ENCODE data around the gene ZC3H10. TPM values are rescaled to one million over a fixed set of nuclear protein-coding genes. Genes with fewer than 3 reads are reported as not detected.

Gene ZC3H10
- total RNA-seq, 2 donors from 2014 or later: 3.5 to 4.1 TPM

DNA sequence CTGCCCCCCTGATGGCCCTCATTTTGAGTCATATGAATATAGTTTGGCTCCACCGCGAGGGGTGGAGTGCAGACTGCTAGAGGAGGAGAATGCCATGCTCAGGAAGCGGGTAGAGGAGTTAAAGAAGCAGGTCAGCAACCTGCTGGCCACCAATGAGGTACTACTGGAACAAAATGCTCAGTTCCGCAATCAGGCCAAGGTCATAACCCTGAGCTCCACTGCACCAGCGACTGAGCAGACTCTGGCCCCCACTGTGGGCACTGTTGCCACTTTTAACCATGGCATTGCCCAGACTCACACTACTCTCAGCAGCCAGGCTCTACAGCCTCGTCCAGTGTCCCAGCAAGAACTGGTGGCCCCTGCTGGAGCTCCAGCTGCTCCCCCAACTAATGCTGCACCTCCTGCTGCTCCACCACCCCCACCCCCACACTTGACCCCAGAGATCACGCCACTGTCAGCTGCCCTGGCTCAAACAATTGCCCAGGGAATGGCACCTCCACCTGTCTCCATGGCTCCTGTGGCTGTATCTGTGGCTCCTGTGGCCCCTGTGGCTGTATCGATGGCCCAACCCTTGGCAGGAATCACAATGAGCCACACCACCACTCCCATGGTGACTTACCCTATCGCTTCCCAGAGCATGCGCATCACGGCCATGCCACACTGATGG, 3.3 kb downstream of the ZC3H10 start:
- intact Hi-C loops (cut with DNase I, micrococcal nuclease): loop anchor here in 1 of 2 donors (10.0 kb wide), 1 partner anchor 63 kb away; the partner anchor contains the start of gene SMARCC2
- DNase-seq: no peak
- ATAC-seq: no peak

DNA sequence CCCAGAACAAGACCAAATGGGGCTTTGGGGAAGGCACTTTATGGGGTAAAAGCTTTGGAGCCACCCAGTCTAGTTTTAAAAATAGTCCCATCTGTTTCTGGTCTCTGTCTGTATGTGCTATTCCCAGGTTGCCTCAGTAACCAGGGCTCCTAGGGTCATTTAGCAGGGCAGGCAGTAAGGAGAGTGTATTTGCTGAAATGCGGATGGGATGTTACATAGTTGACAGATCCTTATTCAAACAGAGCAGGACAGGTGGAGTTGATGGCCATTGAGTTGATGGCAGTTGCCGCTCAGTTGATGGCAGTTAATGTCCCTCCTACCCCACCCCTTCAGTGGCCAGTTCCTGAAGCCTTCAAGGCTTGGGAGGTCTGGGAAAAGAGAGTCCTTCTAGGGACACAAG, 4.6 kb downstream of the ZC3H10 start:
- intact Hi-C loops (cut with DNase I, micrococcal nuclease): loop anchor here in 1 of 2 donors (10.0 kb wide), 1 partner anchor 62 kb away; the partner anchor contains the start of gene SMARCC2
- DNase-seq (no peak), ATAC-seq (no peak)

DNA sequence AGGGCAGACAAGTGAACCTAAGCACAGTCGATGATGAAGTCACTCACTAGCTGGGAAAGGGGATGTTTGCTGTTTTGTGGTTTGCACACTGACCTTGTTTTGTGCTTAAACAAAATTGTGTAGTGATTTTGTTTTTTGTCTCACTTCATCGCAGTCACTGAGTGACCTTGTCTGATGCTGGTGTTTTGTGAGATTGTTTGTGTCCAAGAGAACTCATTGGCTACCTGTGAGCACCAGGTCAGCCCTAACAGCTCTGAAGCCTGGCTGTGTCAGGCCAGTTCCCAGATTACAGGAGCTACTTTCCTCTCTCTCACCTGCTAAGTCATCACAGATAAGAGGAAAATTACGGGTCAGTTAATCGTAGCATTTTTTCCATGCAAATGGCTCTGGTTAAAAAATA, 6.1 kb downstream of the ZC3H10 start:
- intact Hi-C loops (cut with DNase I, micrococcal nuclease): loop anchor here in 1 of 2 donors (10.0 kb wide), 1 partner anchor 61 kb away; the partner anchor contains the start of gene SMARCC2
- DNase-seq (no peak), ATAC-seq (no peak)

DNA sequence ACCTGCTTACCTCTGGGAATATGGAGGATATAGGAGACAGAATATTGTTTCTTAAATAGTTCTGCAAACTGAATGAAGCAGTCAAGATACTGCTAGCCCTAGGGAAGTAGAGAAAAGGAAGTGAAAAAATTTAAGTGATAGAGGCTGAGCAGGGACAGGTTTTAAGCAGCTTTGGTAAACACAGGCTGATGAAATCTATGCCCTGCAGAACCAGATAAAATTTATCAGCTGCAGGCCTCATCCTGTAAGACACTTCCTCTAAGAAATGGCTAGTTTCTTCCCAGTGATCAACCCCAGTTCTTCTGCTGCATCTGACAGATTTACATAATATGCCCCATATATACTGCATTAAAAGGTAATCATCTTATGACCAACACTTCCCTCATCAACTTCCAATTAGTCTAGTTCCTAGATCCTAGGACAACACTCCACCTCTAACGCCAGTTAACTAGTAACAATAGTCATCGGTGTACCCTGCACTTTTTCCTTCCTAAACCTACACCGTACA, 8.7 kb downstream of the ZC3H10 start:
- intact Hi-C loops (cut with DNase I, micrococcal nuclease): loop anchor here in 1 of 2 donors (5.0 to 10.0 kb wide), 2 partner anchors 36 to 58 kb away; partner anchors contain the start of gene SMARCC2
- ATAC-seq (no peak), DNase-seq (no peak)

DNA sequence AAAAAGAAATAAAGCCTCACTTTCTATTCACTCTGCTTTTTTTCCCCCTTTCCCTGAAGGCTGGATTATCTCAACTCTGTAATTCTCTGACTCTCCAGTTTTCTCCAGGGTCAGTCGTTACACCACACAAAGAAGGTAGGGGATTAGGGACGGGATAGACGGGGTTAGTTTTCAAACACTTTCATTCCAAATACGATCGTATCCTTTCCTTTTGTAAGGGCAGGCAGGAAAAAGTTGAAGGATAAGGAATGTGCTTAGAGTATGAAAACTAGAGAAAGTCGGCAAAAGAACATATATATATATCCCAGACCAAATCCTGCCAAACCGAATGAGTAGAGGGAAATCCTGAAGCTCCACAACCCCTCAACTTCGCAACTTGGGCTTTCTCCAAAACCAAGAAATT, 9.4 kb downstream of the ZC3H10 start:
- DNase-seq: no peak
- no peak for ATAC-seq
- intact Hi-C loops (cut with DNase I, micrococcal nuclease): loop anchor here in 1 of 2 donors (5.0 to 10.0 kb wide), 2 partner anchors 35 to 57 kb away; partner anchors contain the start of gene SMARCC2

DNA sequence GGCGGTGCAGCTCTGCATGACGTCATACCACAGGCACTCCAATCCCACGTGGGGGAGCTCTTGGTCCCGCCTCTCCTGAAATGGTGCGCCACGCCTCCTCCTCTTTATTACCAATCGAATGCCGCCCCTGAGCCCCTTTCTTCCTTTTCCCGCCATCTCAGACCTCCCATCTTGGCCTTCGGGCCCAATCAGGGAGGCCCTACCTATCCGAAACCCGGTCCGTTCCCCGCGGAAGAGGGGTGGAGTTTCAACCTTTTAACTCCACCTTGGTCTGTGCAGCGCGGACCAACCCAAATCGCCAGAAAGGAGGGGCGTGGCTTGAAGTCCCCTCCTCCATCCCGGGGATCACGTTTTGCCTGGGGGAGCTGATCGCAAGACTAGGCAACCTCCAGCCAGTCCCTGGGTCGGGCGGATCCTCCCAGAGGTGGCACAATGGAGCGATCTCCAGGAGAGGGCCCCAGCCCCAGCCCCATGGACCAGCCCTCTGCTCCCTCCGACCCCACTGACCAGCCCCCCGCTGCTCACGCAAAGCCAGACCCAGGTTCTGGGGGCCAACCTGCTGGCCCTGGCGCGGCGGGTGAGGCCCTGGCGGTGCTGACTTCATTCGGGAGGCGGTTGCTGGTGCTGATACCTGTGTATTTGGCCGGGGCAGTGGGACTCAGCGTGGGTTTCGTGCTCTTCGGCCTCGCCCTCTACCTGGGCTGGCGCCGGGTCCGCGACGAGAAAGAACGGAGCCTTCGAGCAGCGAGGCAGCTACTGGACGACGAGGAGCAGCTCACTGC, 10.0 kb downstream of the ZC3H10 start, which contains the start of gene ESYT1:
Gene ESYT1 (plus strand): TSS at position 380 of the 782 bp plus-strand sequence. CDS start 53 bp downstream, at position 433.
- ATAC-seq (peak; percentile 81), DNase-seq (peak; percentile 97 to 100)
- intact Hi-C loops (cut with DNase I, micrococcal nuclease): loop anchor here in 1 of 2 donors (5.0 to 10.0 kb wide), 2 partner anchors 34 to 57 kb away; partner anchors contain the start of gene SMARCC2

DNA sequence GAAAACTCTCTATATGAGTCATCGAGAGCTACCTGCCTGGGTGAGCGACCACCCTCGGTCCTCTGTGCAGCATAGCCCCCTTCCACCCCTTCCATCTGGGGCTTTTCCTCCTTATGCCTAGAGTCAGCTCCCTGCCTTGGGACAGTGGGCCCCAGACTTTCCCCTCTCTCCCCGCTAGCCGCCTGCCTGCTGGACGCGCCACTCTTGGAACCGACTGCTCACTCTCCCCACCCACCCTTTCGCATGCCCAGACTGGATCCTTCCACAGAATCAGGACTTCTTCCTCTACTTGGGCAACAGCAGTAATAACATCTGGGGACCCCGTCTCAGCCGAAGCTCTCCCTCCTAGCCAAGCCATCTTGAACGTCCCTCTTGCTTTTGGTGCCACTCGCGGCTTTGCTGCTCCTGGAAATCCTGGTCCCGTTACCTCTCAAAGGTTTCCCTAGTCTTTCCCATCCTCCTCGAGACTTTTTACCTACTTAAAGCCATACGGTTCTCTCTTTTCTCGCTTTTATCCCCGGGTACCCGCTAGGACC, 10.7 kb downstream of the ZC3H10 start:
- intact Hi-C loops (cut with DNase I, micrococcal nuclease): loop anchor here in 1 of 2 donors (5.0 to 10.0 kb wide), 2 partner anchors 34 to 56 kb away; partner anchors contain the start of gene SMARCC2
- no peak for DNase-seq
- peak; percentile 6 for ATAC-seq

DNA sequence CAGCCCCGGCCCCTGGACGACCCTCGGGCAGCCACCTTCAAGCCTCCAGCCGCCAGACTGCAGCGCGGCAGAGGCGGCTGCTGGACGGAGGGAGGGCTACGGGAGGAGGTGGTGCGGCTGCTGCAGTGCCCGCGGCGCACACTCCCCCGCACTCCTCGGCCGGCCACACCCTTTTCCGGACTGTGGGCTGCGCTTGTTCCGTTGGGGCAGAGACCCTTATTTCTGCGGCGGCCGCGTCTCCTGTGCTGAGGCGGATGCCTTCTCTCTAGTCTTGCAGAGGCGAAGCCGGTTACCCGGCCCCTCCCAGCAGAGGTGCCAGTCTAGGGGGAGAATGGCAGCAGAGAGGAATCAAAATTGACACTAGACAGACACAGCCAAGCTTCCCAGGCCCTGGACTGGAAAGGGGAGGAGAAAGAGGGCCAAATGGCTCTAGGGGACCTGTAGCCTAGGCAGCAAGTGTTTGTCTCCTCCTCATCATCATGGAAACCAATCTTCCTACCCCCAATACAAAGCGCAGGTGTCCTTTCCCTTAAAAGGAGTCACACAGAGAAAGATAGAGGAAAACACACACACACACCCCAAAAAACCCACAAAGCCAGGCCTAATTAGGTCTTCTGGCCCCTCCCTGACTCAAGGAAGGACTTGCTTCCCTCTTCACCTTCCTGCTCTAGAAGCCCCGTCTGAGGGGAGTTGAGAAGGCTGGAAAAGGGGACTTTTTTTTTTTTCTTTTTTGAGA, 11.3 kb downstream of the ZC3H10 start:
- ATAC-seq (peak; percentile 37), DNase-seq (peak; percentile 75 to 81)
- intact Hi-C loops (cut with DNase I, micrococcal nuclease): loop anchor here in 1 of 2 donors (5.0 to 10.0 kb wide), 2 partner anchors 33 to 55 kb away; partner anchors contain the start of gene SMARCC2

DNA sequence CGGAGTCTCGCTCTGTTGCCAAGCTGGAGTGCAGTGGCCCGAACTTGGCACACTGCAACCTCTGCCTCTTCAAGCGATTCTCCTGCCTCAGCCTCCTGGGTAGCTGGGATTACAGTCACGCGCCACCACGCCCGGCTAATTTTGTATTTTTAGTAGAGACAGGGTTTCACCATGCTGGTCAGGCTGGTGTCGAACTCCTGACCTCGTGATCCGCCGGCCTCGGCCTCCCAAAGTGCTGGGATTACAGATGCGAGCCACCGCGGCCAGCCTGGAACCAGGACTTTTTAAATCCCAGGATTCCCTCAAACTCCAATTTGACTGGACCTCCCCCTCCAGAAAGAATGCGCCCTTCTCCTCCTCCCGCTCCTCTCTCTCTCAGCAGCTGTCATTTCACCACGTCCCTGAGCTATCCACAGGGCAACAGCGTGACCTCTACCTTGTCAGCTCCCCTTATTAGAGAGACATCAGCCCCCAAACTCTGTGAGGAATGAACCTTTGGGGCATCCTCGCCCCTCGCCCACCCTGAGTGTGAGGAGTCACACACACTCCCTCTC, 12.0 kb downstream of the ZC3H10 start:
- ATAC-seq: no peak
- intact Hi-C loops (cut with DNase I, micrococcal nuclease): loop anchor here in 1 of 2 donors (5.0 to 10.0 kb wide), 2 partner anchors 32 to 55 kb away; partner anchors contain the start of gene SMARCC2
- no peak for DNase-seq

DNA sequence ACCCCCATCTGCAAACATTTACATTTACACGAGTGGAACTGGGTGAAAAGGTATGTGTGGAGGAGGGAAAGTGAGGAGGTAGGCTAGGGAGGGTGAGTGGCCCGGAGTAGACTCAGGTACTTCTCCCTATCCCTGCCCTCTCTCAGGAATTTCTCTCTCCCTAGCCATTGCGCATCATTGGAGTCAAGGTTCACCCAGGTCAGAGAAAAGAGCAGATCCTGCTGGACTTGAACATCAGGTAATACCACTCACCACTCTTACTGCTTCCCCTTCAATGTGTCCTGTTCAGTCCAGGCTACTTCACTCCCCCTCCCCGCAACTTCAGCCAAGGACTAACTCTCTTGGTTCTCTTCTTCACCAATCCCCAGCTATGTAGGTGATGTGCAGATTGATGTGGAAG, 12.8 kb downstream of the ZC3H10 start:
- intact Hi-C loops (cut with DNase I, micrococcal nuclease): no loop called here
- ATAC-seq: no peak
- no peak for DNase-seq

DNA sequence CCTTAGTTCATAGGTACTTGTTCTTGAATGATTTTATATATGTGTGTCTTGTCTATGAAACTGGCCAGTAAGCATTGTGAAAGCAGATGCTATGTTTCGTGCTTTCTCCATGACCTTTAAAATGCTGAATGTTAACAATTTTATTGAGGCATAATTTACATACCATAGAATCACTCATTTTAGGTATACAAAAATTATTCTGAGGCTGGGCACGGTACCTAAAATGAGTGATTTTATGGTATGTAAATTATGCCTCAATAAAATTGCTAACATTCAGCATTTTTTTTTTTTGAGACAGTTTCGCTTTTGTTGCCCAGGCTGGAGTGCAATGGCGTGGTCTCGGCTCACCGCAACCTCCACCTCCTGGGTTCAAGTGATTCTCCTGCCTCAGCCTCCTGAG, 16.8 kb downstream of the ZC3H10 start:
- intact Hi-C loops (cut with DNase I, micrococcal nuclease): no loop called here
- ATAC-seq (no peak), DNase-seq (no peak)

DNA sequence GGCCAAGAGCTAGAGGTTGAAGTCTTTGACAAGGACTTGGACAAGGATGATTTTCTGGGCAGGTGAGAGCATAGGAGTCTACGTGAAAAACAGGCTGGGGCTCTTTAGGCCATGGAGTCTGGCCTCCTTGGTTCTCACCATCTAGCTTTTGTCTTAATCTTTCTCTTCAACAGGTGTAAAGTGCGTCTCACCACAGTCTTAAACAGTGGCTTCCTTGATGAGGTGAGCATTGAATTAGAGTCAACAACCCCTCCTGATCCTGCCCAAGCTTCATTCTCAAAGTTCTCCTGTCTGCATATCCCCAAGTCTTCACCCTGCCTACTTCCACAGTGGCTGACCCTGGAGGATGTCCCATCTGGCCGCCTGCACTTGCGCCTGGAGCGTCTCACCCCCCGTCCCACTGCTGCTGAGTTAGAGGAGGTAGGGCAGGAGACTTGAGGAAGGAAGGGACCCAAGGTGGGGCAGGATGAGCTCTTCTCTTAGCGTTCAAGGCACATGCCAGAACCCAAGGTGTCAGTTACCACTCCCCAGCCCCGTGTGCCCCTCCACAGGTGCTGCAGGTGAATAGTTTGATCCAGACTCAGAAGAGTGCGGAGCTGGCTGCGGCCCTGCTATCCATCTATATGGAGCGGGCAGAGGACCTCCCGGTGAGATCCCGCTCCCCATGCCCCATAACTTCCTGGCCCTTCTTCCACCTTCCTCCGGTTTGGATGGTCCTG, 19.9 kb downstream of the ZC3H10 start:
- no peak for ATAC-seq
- intact Hi-C loops (cut with DNase I, micrococcal nuclease): no loop called here
- no peak for DNase-seq

DNA sequence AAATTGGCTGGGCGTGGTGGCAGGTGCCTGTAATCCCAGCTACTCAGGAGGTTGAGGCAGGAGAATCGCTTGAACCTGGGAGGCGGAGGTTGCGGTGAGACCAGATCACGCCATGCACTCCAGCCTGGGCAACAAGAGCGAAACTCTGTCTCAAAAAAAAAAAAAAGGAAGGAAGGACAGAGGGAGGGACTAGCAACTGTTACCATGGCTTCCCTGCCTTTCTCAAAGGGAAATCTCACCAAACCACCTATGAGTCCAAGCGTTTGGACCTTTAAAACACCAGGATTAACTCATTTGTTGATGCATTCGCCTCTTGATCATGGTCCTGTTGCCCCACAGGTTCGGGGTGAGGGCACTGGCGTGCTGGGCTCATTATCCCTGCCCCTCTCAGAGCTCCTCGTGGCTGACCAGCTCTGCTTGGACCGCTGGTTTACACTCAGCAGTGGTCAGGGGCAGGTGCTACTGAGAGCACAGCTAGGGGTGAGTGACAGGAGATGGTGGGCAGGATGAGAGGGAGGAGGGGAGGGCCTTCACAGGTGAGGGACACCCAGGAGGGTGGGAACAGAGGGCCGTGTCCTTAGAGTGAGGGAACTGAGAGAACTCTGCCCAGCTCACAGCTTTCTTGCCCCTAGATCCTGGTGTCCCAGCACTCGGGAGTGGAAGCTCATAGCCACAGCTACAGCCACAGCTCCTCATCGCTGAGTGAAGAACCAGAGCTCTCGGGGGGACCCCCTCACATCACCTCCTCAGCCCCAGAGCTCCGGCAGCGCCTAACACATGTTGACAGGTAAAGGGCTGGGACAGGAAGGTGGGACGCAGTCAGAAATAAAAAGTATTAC, 24.1 kb downstream of the ZC3H10 start:
- ATAC-seq (no peak), DNase-seq (peak in 1 of 2 donors; percentile 23)
- intact Hi-C loops (cut with DNase I, micrococcal nuclease): no loop called here

DNA sequence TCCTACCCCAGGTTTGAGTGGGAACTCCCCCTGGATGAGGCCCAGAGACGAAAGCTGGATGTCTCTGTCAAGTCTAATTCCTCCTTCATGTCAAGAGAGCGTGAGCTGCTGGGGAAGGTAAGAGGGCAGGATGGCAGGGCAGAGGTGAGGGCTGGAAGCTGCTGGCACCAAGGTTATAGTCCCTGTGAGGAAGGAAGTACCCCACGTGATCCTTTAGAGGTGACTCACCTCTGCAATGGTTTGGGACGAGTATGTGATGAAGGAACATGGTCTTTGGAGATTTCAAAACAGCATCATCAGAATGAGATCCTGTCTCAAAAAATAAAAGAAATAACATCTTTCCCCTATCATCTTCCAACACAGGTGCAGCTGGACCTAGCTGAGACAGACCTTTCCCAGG, 25.2 kb downstream of the ZC3H10 start:
- ATAC-seq: no peak
- intact Hi-C loops (cut with DNase I, micrococcal nuclease): no loop called here
- DNase-seq: peak in 1 of 2 donors; percentile 24

DNA sequence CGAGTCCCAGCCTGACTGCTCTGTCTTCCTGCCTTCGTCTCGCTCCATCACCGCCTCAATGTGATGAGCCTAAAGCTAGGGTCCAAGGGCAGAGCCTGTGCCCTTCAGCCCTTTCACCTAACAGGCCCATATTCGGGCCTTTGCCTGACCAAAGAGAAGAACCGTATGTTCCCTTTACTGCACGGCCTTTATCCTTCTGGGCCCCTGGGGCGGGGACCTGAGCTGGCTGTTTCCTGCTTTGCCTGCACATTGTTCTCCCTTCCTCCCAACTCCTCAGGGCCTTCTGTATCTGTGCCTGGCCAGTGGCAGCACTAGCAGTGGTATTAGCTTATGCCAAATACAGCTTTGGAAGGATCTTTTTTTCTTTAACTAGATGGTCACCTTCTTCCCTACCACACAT, 25.8 kb downstream of the ZC3H10 start:
- intact Hi-C loops (cut with DNase I, micrococcal nuclease): no loop called here
- DNase-seq: no peak
- ATAC-seq: peak; percentile 65

DNA sequence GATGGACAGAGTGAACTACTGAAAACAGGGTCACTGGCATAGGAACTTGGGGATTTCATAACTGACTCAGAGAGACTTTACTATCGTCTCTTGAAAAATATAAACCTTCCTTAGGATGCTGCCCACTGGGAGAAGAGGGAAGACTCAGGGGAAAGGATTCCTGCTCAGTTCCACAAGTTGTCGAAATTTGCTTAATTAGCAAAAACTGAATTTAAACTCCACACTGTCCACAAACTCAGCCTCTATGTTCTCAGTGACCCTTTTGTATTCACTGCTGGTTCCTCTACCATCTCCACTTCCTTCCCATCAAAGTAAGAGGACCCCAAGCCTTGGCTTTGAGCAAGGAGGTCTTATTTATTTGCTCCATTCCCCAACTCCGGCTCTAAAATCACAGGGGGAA, 27.2 kb downstream of the ZC3H10 start:
- ATAC-seq (no peak), DNase-seq (no peak)
- intact Hi-C loops (cut with DNase I, micrococcal nuclease): no loop called here
